GM18870 (cell line): Measurements from ENCODE around the gene CITED1.
A peak's percentile ranks its signal among the peaks of the same experiment; 100 is the strongest.
"Not testable (repeated sequence)": the region's sequence is repeated elsewhere in the genome, so short reads cannot be mapped to it uniquely, and the experiment has no call there.

Experiments used
- ATAC-seq: cut with Tn5 transposase; IDR thresholded peaks from one replicate; pipeline ENCODE4 v1.9.1; 2021; ENCODE audit warnings: moderate library complexity; ENCODE audit not compliant: unreplicated experiment

The CITED1 gene, protein sequence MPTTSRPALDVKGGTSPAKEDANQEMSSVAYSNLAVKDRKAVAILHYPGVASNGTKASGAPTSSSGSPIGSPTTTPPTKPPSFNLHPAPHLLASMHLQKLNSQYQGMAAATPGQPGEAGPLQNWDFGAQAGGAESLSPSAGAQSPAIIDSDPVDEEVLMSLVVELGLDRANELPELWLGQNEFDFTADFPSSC

DNA sequence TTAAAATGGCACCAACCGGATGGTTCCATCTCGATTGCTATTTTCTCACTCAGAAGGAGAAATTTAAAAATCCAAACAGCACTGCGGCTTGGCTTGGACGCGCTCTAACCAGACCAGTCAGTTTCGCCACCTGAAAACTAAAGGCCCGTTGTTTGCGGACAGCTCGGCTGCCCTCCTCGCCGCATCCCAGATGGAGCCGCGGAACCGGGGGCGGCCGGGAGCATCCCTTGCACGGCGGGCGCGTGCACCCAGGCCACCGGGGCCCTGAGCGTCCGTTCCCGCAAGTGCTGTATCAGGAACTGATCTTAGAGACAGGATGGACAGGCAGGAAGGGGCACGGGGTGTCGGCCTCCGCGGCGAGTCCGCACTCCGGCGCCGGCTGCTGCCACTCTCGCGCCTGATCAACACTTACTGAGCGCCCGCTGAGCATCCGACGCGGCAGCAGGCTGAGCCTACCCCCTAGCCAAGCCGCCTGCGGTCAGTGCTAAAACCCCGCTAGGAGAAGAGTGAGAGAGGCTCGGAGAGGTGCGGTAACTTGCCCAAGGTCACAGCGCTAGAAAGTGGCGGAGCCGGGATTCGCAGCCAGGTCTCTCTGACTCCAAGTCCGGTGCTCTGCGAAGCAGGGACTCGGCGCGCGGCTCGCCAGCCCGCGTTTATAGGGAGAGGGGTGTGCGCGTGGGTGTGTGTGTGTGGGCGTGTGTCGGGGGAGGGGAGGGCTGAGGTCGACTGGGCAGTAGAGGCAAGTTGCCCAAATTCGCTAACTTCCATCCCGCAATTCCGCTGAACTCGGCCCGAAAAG lies at the start of gene CITED1:
CITED1 (minus strand) TSS at position 629 of the 799 bp plus-strand sequence. CDS start 3,045 bp downstream, outside the sequence.
- no peak for ATAC-seq

DNA sequence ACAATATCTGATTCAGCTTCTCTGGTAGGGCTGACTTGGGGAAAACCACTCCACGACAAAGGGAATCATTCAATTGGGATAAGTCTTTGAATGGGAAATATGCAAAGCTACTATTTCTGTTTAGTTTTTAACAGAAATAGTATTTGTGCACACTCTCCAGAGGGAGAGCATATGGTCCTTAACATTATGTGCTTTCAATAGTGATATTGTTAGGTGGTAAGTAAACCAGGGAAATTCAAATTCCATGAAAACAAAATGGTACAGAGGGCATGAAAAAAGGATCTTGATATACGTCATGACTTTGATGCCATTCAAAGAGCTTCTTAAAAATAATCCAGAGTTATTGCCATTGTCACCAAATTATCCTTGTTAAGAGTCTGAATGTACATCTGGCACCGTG lies 47.1 kb upstream of the CITED1 start:
- ATAC-seq = no peak

DNA sequence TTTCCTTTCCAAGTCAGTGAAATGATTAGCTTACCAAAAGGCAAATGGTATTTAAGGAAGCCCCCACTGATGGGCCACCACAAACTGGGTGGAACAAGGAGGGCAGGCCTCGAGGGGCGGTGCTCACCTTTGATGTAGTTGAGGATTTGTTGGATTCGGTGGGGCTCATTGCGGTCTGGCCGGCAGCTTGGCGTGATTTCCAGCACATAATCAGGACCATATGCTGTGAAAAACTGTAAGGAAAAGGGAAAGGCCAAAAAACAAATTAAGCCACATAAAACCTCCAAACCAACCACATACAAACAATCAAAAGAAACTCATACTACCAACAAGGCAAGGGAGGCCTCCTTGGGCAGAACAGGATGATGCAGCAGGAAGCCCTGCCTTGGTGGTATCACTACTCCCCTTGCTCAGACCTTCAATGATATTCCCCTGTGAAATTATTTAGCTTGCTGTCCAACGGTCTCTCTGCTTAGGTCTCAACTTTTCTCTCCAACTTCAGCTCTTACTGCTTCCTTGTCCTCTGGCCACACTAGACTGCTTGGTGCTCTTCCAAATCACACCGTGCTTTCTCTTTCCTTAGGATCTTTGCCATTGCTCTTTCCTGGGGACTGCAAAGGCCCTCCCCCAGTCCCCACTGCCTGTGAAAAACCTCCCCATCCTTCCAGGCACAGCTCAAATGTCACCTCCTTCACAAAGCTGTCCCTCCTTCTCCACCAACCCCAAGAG lies 46.1 kb upstream of the CITED1 start:
- ATAC-seq = no peak

DNA sequence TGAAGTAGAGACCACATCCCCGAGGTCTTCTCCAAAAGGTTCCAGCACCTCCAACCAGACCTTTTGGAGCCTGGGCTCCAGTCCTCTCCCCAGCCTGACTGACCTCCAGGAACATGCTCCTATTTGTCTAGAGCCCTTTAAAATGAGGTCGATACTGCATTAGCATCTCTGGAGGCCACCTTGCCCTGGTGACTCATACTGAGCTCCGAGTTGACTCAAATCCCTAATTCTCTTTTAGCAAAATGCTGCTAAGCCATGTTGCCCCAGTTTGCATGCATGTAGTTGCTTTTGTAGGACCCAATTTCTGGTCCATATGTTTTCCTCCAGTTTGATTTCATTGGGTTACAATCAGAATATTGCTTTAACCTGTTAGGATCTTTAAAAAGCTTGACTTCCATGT lies 43.5 kb upstream of the CITED1 start:
- ATAC-seq = peak; percentile 98

DNA sequence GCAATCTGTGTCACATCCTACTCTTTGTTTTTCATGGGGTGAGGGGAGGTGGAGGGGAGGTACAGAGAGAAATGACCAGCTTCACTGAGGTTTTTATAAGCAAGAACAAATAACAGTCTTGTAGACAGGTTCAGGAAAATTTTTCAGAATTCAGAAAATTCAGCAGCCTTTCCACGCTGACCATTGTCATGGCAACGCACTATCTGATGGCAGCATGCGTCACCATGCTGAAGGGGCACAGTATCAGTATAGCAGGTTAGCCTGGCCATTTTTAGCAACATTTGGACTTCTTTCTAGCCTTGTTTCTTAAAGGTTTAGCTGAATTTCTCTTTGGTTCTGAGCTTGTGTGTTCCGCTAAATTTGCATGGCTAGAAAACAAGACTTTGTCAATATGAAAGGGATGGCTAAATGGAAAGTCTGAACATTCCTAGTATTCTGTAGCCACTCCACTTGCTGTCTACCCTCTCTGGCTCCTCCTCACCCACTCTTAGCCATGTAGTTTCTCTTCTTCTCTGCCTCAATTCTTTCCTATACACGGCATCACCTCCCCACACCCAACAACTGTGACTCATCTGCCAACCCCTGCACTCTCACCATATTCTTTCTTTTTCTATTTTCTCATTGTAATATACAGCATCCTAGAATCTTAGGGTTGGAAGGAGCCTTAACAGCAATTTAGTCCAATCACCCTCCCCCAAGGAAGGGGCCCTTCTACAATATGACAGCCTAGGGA lies 42.7 kb upstream of the CITED1 start:
- ATAC-seq = no peak

DNA sequence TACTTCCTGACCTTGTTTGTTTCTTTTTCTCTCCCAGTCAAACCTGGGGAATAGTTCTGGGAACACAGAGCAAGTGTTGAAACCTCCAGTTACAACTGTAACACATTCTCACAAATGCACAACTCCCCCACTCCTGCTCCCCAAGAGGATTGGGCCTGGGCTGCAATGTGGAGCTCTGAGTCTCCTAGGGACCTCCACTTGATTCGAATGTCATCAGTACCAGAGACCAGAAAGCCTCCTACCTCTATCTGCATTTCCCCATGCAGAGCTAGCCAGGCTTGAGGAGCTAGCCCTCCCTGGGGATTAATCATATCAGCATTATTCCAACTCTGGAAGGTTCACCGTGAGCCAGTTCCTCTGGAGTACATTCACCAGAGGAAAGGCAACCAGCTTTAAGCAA lies 41.7 kb upstream of the CITED1 start:
- no peak for ATAC-seq

DNA sequence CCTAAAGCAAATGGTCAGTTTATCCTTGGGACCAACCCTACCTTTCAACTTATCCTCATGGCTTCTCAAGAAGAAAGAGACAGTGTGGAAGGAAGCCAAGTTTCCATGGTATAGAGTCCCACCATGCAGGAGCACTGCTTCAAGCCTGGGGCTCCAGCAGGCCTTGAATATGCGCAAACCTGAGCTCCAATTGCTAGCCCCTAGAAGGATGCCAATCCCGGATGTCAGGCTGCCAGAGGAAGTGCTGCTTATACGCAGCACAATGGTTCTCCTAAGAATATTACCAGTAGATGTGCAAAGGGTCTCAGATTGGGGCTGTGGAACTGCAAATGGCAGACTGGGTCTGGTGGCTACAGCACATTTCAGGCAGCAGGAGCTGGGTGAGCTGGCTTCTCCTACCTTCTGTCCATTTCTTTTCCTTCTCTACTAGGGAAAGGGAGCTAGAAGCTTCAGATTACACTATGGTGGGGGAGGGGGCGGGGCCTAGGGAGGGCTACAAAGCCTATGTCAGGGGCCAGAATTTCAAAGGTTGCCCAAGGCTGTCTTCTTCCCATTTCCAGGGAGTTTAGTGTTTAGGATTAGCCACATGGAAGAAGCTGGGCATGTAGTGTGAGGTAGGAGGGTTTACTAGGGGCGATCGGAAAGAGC lies 40.7 kb upstream of the CITED1 start:
- no peak for ATAC-seq

DNA sequence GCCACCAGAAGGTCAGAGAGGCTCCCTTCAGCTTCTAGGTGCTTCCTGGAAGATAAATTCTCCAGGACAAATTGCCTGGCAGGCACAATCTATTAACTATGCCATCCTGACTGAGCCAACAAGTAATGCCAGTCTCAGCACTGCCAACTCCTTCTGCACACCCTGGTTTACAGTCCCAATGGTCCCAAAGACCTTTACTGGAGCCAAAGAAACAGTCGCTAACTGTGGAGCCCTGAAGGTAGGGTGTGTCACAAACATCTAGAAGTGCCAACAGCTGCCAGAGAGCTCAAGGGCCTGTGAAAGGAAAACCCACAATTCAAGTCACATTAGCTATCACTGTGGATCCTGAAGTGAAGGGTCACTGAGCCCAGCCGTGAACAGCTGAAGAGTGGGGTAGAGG lies 34.9 kb upstream of the CITED1 start:
- no peak for ATAC-seq

DNA sequence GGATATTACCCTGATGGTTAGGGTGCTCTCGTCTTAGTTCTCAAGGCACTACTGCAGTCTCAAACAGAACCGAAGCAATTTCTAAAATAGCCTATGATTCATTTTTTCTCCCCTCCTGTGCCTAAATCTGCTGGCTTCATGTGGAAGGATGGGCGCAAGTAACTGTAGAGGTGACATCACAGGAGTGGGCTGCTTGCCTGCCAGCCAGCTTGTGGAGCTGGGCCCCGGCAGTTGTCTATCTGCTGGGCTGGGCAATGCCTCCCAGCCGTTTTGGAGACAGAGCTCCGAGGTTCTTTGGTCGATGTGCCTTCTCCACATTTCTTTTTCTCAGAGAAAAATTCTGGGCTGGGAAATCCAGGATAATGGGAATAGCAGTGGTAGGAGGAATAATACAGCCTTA lies 34.3 kb upstream of the CITED1 start:
- no peak for ATAC-seq

DNA sequence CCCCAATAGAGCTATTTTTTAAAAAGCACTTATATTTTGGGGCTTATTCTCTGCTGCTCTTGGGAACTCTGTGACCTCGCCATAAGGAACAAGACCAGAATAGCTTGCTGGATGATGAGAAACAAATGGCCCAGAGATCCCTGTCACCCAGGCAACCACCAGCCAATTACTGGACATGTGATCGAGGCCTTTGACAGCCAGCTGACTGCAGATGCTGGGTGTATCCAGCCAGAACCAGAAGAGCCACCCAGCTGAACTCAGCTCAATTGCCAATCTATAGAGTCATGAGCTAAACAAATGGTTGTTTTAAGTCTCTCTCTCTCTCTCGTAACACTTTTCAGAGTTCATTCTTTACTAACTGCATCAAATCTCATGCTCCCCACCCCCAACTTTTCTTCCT lies 24.4 kb upstream of the CITED1 start:
- ATAC-seq = no peak

DNA sequence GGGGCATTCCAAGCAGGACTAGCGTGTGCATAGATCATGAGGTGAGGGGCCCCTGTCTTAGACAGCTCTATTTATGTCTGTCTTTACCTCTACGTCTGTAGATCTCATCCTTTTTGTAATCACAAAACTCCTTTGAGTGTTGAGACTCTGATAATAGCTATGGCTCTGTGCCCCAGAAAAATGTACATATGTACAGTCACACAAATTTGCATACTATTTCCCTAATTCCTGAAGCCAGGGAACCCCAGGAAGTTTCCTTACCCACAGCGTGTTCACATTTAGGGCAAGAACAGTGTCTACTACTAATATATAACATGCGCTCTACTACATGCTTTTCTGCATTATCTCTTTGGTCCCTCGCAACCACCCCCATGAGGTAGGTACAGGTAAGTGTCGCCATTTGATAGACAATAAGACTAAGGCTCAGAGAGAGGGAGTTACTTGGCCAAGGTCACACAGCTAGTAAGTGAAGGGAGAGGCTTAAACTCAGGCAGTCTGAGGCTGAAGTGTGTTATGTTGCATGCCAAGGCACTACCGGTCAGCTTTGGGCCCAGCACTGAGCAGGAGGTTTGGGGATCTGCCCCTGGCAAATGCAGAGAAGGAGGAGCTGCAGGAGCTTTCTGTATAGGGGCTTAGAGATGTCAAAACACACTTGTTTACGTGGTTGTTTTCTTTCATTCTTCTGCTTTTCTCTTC lies 21.0 kb upstream of the CITED1 start:
- no peak for ATAC-seq

DNA sequence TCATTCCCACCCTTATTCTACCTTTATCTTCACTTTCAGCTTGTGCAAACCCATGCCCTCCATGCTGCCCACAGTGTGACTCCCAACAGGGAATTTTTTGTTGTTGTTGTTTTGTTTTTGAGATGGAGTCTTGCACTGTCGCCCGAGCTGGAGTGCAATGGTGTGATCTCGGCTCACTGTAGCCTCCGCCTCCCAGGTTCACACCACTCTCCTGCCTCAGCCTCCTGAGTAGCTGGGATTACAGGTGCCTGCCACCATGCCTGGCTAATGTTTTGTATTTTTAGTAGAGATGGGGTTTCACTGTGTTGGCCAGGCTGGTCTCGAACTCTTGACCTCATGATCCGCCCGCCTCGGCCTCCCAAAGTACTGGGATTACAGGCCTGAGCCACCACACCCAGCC lies 13.9 kb upstream of the CITED1 start:
- not testable (repeated sequence) for ATAC-seq

DNA sequence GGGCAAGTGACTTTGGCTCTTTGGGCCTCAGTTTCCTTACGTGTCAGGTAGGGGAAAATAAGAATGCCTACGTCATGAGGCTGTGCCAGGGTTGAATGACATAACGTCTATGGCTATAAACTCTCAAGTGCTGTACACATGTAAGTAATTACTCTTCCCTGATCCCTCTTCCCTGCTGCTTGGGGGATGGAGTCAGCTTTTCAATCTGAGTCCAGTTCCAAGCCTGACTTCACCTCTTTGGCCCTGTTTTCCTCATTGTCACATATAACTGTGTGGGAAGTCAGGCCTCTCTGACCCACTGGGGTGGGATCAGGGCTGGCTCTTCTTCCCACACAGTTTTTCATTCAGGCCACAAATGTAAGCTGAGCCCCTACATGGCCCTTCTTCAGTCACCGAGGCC lies 11.4 kb upstream of the CITED1 start:
- ATAC-seq = no peak

DNA sequence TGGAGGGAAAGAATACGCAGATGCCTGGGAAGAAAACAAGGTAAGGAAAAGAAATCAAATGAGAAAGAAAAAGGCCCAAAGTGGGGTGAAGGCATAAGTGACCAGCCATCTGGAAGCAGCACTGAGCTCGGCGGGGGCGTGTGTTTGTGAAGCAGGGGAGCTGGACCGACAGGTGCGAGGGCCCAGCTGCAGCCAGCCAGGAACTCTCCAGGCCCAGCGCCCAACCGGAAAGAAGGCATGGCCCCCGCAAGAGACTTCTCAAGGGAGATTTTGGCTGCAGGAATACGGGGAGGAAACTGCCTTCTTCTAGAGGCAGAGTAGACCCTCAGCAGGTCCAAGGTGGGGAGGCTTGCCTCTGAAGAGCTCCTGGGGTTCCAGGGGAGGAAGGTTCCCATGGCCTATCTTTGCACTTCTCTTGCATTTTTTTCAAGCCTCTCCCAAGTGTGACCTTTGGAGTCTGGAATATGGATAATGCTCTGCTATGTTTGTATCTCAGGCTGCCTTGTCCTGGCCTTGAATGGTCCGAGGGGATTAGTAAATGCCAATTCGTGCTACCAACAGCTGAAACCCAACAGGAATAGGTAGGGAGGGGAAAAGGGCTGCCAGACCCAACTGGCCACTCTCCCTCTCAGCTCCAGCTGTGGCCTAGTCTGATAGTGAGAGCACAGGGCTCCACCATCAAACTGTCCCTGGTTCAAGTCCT lies 10.8 kb upstream of the CITED1 start:
- ATAC-seq = no peak

DNA sequence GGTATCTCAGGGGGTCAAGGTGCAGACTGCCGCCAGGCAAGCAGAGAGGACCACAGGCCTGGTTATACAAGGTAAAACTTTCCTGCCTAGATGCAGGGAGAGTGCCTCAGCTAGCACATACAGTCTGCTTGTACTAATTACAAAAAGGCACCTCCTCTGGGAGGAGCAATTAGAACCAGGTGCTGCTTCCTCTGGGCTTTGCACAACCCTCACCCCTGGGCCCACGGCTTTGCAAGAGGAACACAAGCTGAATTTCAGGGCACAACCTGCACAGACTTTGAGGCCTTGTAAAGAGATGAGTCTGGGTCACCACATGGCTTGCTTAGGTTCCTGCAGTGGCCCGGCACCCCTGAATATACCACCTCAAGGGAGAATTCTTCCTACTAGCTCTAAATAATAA lies 9.2 kb upstream of the CITED1 start:
- no peak for ATAC-seq

DNA sequence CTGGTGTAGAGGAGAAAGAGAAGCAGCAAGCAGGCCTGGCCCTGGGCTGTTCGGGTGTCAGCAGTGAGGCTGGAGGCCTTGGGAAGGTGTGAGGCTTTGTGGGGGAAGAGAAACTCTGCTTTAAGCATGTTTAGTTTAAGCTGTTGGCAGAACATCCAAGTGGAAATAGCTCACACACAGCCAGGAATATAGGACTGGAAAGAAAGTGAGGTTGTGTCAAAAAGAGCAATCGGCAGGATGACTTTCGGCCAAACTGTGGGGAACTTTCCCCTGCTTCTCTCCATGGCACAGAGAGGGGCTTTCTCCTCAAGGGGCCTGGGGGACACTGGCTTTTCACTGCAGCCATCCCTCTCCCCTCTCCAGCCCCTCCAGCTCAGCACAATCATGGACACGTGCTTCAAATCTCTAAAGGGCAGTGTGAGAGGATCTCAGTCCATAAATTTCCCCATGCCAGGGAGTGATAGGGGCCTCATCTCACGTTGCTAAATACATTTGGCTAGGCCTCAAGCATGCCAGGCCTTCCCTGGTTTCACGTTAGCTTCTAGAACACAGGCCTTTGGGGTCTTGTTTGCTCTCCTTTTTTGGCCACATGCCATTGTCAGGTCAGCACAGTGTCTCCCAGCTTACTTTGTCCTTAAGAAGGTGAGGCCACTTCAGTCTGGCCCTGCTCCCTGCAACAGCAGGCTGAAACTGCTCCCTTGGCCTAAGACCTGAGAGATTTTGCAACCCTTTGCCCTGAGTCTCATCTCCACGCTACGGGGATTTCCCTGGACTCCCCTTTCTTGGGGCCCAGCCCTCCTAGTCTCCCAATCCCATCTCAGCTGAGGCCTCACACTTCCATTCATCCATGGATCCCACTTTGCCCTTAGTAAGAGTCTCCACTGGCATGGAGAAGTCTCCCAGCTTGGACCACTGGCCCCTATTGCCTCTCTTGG lies 8.3 kb upstream of the CITED1 start:
- no peak for ATAC-seq

DNA sequence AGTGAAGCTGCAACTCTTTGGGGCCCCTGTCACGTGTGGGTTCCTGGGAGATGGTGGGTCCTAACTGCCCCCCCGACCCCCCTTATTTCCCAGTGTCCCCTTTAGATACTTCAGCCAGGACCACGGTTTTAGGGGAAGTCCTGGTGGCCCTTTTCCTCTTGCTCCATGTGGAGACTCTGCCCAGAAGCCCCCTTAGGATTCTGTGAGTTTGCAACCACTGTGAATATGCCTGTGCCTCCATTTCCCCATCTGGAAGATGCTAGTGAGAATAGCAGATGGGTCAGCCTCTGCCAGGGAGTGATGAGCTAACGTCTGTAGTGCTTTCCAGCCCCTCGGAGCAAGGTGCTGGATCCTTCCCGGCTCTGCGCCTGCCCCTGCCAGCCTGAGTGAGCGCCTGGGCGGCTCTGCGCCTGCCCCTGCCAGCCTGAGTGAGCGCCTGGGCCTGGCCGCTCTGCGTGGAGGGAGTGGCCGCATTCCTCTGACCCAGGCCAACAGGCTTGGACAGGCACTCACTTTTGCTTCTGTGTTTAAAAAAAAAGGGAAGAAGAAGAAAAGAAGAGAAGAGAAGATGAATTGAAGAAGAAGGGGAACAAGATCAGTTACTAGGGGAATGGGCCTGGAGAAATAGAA lies 6.7 kb upstream of the CITED1 start:
- ATAC-seq = no peak
